Testis (tissue), 3 donors: ENCODE measurements around the gene MAP7. TPM values are rescaled to one million over a fixed set of nuclear protein-coding genes. Genes with fewer than 3 reads are reported as not detected.
"Not testable (repeated sequence)": the region's sequence is repeated elsewhere in the genome, so short reads cannot be mapped to it uniquely, and the experiment has no call there.

ENCODE experiments used
- DNase-seq: peaks from one replicate; pipeline ENCODE4 v3.0.0-alpha.2; 2019
- H3K27ac ChIP-seq, 2 donors: fragments of 200-600 bp; sonication (generic); one replicate each; pipeline ENCODE4 v1.5.1; 2019
- H3K27me3 ChIP-seq: fragments of 200-600 bp; sonication (generic); one replicate; pipeline ENCODE4 v1.5.1; 2019
- H3K36me3 ChIP-seq: fragments of 200-600 bp; sonication (generic); one replicate; pipeline ENCODE4 v1.5.1; 2017; ENCODE audit warnings: low read depth; ENCODE audit errors: missing control alignments
- H3K4me1 ChIP-seq: fragments of 200-600 bp; sonication (generic); one replicate; pipeline ENCODE4 v1.5.1; 2019
- H3K4me3 ChIP-seq, 2 donors: fragments of 200-600 bp; sonication (generic); one replicate each; pipeline ENCODE4 v1.5.1; 2017 to 2019
- H3K9me3 ChIP-seq: fragments of 200-600 bp; sonication (generic); one replicate; pipeline ENCODE4 v1.5.1; 2017
- POLR2A ChIP-seq: fragments of 450-650 bp; IDR thresholded peaks from one replicate; pipeline ENCODE4 v1.6.1; 2017; ENCODE audit warnings: antibody characterized with exemption, mild to moderate bottlenecking, moderate library complexity
- WGBS, 2 donors: methylation state at CpG; one replicate each; pipeline ENCODE4 v1.1.5; 2018; 5-methylcytosine and 5-hydroxymethylcytosine counted together
- intact Hi-C: fragments of 100-400 bp; cut with DNase I; formaldehyde crosslinking; loops from one replicate; pipeline ENCODE4 v1.15.1; 2023; ENCODE audit warnings: low total_unique reads
- polyA plus RNA-seq: library from polyadenylated mRNA; stranded (reverse); fragments of 350-450 nt; fragmentation: Illumina TruSeq; extraction: RNeasy Lipid Tissue Mini Kit (QIAGEN cat#74804); gene quantifications from one replicate; pipeline ENCODE4 v1.2.3, GENCODE V29; 2014; ENCODE audit warnings: low read depth, low replicate concordance; ENCODE audit not compliant: insufficient read depth
- total RNA-seq, 2 donors: library from RNA; depleted of rRNA; stranded (reverse); fragments of >200 nt; gene quantifications; one replicate each; pipeline ENCODE4 v1.2.3, GENCODE V29; 2016
- TF ChIP-seq, protein P1 (sequence below), 3 experiments: fragments of 450-650 bp in 2 of 3; fragments of 200-600 bp in 1 of 3; sonication (generic) in 1 of 3; IDR thresholded peaks; one replicate each; pipeline ENCODE4 v1.5.1; 2016 to 2019; ENCODE audit warnings: antibody characterized with exemption in 3 of 3, mild to moderate bottlenecking in 2 of 3, moderate library complexity in 1 of 3

MAP7 gene
- total and polyA plus RNA-seq, 3 donors from 2014 or later: 38.5 to 61.4 (median 48.7) TPM

- no peak for TF ChIP-seq POLR2A
- TF ChIP-seq, protein P1, sequence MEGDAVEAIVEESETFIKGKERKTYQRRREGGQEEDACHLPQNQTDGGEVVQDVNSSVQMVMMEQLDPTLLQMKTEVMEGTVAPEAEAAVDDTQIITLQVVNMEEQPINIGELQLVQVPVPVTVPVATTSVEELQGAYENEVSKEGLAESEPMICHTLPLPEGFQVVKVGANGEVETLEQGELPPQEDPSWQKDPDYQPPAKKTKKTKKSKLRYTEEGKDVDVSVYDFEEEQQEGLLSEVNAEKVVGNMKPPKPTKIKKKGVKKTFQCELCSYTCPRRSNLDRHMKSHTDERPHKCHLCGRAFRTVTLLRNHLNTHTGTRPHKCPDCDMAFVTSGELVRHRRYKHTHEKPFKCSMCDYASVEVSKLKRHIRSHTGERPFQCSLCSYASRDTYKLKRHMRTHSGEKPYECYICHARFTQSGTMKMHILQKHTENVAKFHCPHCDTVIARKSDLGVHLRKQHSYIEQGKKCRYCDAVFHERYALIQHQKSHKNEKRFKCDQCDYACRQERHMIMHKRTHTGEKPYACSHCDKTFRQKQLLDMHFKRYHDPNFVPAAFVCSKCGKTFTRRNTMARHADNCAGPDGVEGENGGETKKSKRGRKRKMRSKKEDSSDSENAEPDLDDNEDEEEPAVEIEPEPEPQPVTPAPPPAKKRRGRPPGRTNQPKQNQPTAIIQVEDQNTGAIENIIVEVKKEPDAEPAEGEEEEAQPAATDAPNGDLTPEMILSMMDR (IDR thresholded peaks at IDR 0.05): no peak
- Histone ChIP-seq H3K36me3 (no peaks in the 10 kb centered on the region), H3K9me3 (no peaks in the 10 kb centered on the region), H3K27me3 (no peaks in the 10 kb centered on the region), H3K4me3 (no peak overlapping the region), H3K4me1 (no peaks in the 10 kb centered on the region), H3K27ac (no peak overlapping the region)
- WGBS, 2 donors: 82 to 91% methylated on average over 3 of the region's 3 CpGs
- no peak for DNase-seq
- intact Hi-C loops: no loop called here
Observed at GRCh38 chr6:136398453-136398852, 151.8 kb downstream of the MAP7 start.

GRCh38 chr6:136396908-136397307, 153.3 kb downstream of the MAP7 start:
- intact Hi-C loops: no loop called here
- WGBS, 2 donors: 94 to 96% methylated on average over 1 of the region's 1 CpG

GRCh38 chr6:136390959-136391358, 159.3 kb downstream of the MAP7 start:
- H3K4me3 ChIP-seq, H3K27ac ChIP-seq, DNase-seq, H3K4me1 ChIP-seq, H3K36me3 ChIP-seq, H3K27me3 ChIP-seq, H3K9me3 ChIP-seq, intact Hi-C loops: not testable (repeated sequence)
- 87 to 91% methylated on average over 2 of the region's 2 CpGs for WGBS, 2 donors

More at GRCh38 chr6:136396908-136397307, 153.3 kb downstream of the MAP7 start:
- Histone ChIP-seq H3K4me3 (no peak overlapping the region), H3K27ac (no peak overlapping the region), H3K36me3 (no peaks in the 10 kb centered on the region), H3K4me1 (no peaks in the 10 kb centered on the region), H3K27me3 (no peaks in the 10 kb centered on the region), H3K9me3 (no peaks in the 10 kb centered on the region)
- no peak for DNase-seq
- TF ChIP-seq, protein P1 (IDR thresholded peaks at IDR 0.05): no peak
- no peak for TF ChIP-seq POLR2A

DNA sequence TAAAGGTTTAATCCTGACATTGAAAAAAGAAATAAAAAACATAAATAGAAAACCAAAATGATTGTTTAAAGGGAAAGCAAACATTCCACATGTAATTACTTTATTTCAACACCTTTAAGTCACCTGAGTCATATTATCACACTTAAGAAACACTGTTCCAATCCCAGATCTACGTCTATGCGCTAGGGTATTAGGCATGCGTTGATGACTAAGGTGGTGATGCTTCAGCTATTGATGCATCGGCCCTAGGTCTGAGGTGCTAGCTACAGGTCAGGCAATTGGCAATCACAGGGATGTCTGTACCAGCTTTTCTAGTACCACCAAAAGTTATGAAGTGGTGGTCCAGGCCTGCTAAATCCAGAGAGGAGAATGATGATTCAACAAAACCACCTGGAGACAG, 162.9 kb downstream of the MAP7 start:
- intact Hi-C loops: no loop called here
- TF ChIP-seq, protein P1 (IDR thresholded peaks at IDR 0.05): no peak
- TF ChIP-seq POLR2A: no peak

GRCh38 chr6:136383268-136383937, 166.8 kb downstream of the MAP7 start:
- no peak for DNase-seq
- Histone ChIP-seq H3K27ac (peak overlapping the region; percentile 20 to 73), H3K36me3 (no peaks in the 10 kb centered on the region), H3K27me3 (no peaks in the 10 kb centered on the region), H3K4me1 (peaks cover 14% of the 10 kb centered on the region), H3K9me3 (no peaks in the 10 kb centered on the region), H3K4me3 (no peak overlapping the region)
- WGBS, 2 donors: 46 to 47% methylated on average over 9 of the region's 9 CpGs
- TF ChIP-seq, protein P1 (IDR thresholded peaks at IDR 0.05): no peak
- no peak for TF ChIP-seq POLR2A
- intact Hi-C loops: no loop called here

More for the DNA sequence above, 162.9 kb downstream of the MAP7 start:
- Histone ChIP-seq H3K36me3 (no peaks in the 10 kb centered on the region), H3K9me3 (no peaks in the 10 kb centered on the region), H3K4me1 (peaks cover 4% of the 10 kb centered on the region), H3K27ac (no peak overlapping the region), H3K4me3 (no peak overlapping the region), H3K27me3 (no peaks in the 10 kb centered on the region)
- 95 to 97% methylated on average over 4 of the region's 4 CpGs for WGBS, 2 donors
- DNase-seq: no peak
